GM06990 (cell line): Measurements from ENCODE around the gene FAM162A.
"Not testable (repeated sequence)": the region's sequence is repeated elsewhere in the genome, so short reads cannot be mapped to it uniquely, and the experiment has no call there.

Source experiments
- DNase-seq: peaks from one replicate; pipeline ENCODE4 v3.0.0-alpha.2; 2011; ENCODE audit not compliant: insufficient read length; ENCODE audit errors: extremely low read depth
- H3K27me3 ChIP-seq: replicated peaks from 2 replicates; pipeline ENCODE4 v1.6.0; 2011; ENCODE audit warnings: low read length; ENCODE audit not compliant: control insufficient read depth, insufficient read depth
- H3K36me3 ChIP-seq: 2 replicates; pipeline ENCODE4 v1.5.1; 2011; ENCODE audit warnings: low read length; ENCODE audit not compliant: control insufficient read depth, insufficient read depth
- H3K4me3 ChIP-seq: replicated peaks from 2 replicates; pipeline ENCODE4 v1.5.1; 2011; ENCODE audit warnings: low read depth, mild to moderate bottlenecking, control low read depth, low read length
- CTCF ChIP-seq: IDR thresholded peaks from 2 replicates; pipeline ENCODE4 v1.5.1; 2011; ENCODE audit warnings: low read length, control low read depth, mild to moderate bottlenecking, inconsistent platforms; ENCODE audit not compliant: insufficient read depth, poor library complexity, severe bottlenecking

Gene FAM162A

GRCh38 chr3:122357828-122358702, 25.9 kb upstream of the FAM162A start:
- no peak for DNase-seq
- Histone ChIP-seq H3K36me3 (peaks cover 2% of the 10 kb centered on the region; the same call in 1 of the 2 replicates), H3K4me3 (no peak overlapping the region), H3K27me3 (no peaks in the 10 kb centered on the region)
- TF ChIP-seq CTCF: no peak

- Histone ChIP-seq H3K36me3 (peaks cover 2% of the 10 kb centered on the region; the same call in 1 of the 2 replicates), H3K4me3 (no peak overlapping the region), H3K27me3 (no peaks in the 10 kb centered on the region)
- no peak for DNase-seq
- no peak for TF ChIP-seq CTCF
These were observed 25.3 kb upstream of the FAM162A start for GRCh38 chr3:122358703-122359032.

- TF ChIP-seq CTCF: no peak
- peaks cover 10% of the 10 kb centered on the region for H3K36me3 ChIP-seq
- no peaks in the 10 kb centered on the region for H3K27me3 ChIP-seq
- no peak overlapping the region for H3K4me3 ChIP-seq
- DNase-seq: no peak
These were observed 22.0 kb upstream of the FAM162A start for GRCh38 chr3:122362026-122362425.

- Histone ChIP-seq H3K27me3 (no peaks in the 10 kb centered on the region), H3K4me3 (no peak overlapping the region), H3K36me3 (peaks cover 10% of the 10 kb centered on the region)
- TF ChIP-seq CTCF: no peak
- DNase-seq: no peak
These were observed 19.5 kb upstream of the FAM162A start for GRCh38 chr3:122364490-122364889.

- peaks cover 13% of the 10 kb centered on the region for H3K36me3 ChIP-seq
- TF ChIP-seq CTCF: no peak
These were observed 18.9 kb upstream of the FAM162A start for GRCh38 chr3:122365073-122365472.

GRCh38 chr3:122365582-122366378, 18.2 kb upstream of the FAM162A start:
- peaks cover 13% of the 10 kb centered on the region for H3K36me3 ChIP-seq
- not testable (repeated sequence) for H3K27me3 ChIP-seq, H3K4me3 ChIP-seq, DNase-seq

More at GRCh38 chr3:122365073-122365472, 18.9 kb upstream of the FAM162A start:
- no peak overlapping the region for H3K4me3 ChIP-seq
- no peaks in the 10 kb centered on the region for H3K27me3 ChIP-seq
- DNase-seq: no peak
